Inflammatory macrophage (primary cell): Measurements from ENCODE around the gene GPBP1.
"Not testable (repeated sequence)": the region's sequence is repeated elsewhere in the genome, so short reads cannot be mapped to it uniquely, and the experiment has no call there.

Experiments used
- DNase-seq, 2 donors: peaks; one replicate each; pipeline ENCODE4 v3.0.0-alpha.2; 2020 to 2022
- total RNA-seq, 18 experiments: gene quantifications; one replicate each; lab custom pipeline; 2026; ENCODE audit warnings: mixed read lengths in 6 of 18, inconsistent platforms in 2 of 18; lab: John Stamatoyannopoulos, UW

The GPBP1 gene
- total RNA-seq: 60.2 to 185 (median 91.6) reads per million in 18 experiments

- peak; percentile 98 for DNase-seq
Measured at GRCh38 chr5:57173319-57174127, at the start of gene GPBP1. Gene GPBP1, plus strand, starts transcription at chr5:57174059. Its CDS starts 40,072 bp downstream, at chr5:57214131.

DNA sequence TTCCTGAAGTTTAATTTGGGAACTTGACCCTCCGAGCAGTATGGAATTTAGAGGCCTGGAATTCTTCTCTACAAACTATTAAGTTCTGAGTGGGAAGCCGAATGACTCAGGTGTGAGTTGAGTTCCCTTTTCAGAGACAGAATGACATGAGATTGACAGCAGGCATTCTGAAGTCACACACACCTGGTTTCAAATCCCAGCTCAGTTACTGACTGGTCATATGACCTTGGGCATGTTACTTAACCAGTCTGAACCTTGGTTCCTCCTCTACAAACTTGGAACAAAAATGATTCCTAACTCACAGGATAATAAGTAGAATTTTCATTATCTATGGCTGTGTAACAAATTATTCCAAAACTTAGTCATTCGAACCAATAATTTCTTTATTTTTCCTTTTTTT is 45.5 kb upstream of the GPBP1 start:
- no peak for DNase-seq

- no peak for DNase-seq
Measured at GRCh38 chr5:57133574-57133973, 40.3 kb upstream of the GPBP1 start.

DNA sequence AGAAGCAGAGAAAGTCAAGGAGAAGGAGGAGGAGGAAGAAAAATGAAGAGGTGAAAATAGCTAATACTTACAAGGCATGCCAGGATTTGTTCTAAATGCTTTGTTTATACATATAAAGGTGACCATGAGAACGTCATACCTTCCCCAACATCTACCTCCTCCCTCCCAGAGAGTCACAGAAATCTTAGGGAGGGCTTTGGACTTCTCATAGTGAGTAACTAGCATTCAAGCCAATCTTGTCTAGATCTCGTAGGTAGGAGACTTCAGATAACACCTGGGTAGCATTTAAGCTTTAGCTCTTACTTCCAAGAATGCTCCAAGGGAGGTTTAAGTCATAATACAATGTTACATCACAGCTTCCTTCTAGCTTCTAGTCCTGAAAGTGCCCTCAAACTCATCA is 36.5 kb upstream of the GPBP1 start:
- no peak for DNase-seq

DNA sequence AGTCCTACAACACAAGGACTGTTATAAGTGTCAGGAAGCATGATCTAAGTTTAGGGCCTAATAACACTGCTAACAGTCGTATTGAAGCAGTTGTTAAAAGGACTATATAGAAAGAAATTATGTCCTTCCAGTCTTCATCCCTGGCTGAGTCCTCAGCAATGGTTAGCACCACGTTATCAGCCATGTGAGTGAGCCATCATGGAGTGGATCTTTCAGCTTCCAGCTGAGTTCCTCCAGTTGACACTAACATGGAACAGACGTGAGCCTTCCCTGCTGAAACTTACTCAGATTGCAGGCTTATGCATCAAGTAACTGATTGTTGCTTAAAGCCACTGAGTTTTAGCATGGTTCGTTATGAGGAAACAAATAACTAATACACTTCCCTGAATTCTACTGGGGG is 21.5 kb upstream of the GPBP1 start:
- no peak for DNase-seq

- no peak for DNase-seq
Measured at GRCh38 chr5:57155033-57155432, 18.8 kb upstream of the GPBP1 start.

- no peak for DNase-seq
Measured at GRCh38 chr5:57157131-57157530, 16.7 kb upstream of the GPBP1 start.

DNA sequence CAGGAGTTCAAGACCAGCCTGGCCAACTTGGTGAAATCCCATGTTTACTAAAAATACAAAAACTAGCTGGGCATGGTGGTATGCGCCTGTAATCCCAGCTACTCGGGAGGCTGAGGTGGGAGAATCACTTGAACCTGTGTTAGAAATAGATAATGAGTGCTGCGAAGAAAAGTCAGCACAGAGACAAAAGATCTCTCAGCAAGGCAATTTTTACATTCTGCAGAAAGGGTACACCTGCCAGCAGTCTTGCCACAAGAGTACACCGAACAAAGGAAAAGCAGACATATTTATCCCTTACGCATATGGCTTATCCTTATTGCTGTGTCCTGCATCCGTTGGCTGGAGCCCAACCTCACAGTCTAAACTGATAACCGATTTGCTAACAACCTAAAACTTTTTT is 16.2 kb upstream of the GPBP1 start:
- DNase-seq: no peak

GRCh38 chr5:57163553-57164006 is 10.3 kb upstream of the GPBP1 start:
- no peak for DNase-seq

- DNase-seq: no peak
Measured at GRCh38 chr5:57164124-57164523, 9.7 kb upstream of the GPBP1 start.

DNA sequence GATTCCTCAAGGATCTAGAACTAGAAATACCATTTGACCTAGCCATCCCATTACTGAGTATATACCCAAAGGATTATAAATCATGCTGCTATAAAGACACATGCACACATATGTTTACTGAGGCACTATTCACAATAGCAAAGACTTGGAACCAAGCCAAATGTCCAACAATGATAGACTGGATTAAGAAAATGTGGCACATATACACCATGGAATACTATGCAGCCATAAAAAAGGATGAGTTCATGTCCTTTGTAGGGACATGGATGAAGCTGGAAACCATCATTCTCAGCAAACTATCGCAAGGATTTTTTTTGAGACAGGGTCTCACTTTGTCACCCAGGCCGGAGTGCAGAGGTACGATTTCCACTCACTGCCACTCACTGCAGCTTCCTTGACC is 8.7 kb upstream of the GPBP1 start:
- DNase-seq: not testable (repeated sequence)

GRCh38 chr5:57166276-57166675 is 7.6 kb upstream of the GPBP1 start:
- DNase-seq: peak; percentile 61 to 79

DNA sequence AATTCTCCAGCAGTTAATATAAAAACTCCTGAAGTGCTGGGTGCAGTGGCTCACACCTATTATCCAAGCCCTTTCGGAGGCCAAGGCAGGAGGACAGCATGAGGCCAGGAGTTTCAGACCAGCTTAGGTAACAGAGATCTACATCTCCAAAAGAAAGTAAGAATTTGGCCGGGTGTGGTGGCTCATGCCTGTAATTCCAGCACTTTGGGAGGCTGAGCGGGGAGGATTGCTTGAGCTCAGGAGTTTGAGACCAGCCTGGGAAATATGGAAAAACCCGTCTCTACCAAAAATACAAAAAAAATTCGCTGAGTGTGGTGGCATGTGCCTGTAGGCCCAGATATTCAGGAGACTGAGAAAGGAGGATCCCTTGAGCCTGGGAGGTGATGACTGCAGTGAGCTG is 6.7 kb upstream of the GPBP1 start:
- no peak for DNase-seq

GRCh38 chr5:57170116-57170515 is 3.7 kb upstream of the GPBP1 start:
- not testable (repeated sequence) for DNase-seq

GRCh38 chr5:57171816-57172465 is 1.9 kb upstream of the GPBP1 start:
- DNase-seq: no peak

- peak; percentile 19 to 29 for DNase-seq
Measured at GRCh38 chr5:57172466-57173318, 1.2 kb upstream of the GPBP1 start.

DNA sequence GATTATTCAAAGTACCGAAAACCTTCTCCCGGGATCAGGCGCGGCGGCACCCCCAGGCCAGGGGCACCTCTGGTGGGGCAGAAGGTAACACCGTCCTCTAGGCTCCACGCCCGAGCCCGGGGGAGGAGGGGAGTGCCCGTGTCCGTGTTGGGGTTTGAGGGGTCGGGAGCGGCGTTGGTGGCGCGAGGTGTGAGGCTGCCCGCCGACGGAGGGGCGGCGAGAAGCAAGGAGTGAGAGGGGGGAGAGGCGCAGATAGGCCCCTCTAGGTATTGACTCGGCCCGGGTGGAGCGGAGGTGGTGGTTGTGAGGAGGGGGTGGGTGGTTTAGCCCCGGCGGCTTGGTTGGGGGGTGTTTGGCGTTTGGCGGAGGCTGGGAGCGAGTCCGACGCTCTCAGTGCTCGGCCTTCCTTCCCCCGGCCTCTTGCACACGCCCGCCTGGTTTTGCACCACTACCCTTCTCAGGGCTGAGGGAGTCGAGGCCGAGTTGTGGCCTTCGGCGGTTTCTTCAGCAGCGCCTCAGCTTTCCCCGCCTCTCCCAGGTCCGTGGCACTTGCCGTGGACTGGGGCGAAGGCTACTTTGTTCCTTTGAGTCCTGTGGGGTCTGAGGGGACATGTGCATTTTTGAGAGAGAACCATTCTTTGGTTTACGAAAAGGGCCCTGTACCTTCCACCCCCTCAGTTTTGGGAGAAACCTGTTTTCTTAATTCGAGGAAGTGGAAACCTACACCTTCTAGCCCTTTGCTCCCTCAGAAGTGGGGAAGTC is 450 bp downstream of the GPBP1 start:
- DNase-seq: peak; percentile 39 to 59

DNA sequence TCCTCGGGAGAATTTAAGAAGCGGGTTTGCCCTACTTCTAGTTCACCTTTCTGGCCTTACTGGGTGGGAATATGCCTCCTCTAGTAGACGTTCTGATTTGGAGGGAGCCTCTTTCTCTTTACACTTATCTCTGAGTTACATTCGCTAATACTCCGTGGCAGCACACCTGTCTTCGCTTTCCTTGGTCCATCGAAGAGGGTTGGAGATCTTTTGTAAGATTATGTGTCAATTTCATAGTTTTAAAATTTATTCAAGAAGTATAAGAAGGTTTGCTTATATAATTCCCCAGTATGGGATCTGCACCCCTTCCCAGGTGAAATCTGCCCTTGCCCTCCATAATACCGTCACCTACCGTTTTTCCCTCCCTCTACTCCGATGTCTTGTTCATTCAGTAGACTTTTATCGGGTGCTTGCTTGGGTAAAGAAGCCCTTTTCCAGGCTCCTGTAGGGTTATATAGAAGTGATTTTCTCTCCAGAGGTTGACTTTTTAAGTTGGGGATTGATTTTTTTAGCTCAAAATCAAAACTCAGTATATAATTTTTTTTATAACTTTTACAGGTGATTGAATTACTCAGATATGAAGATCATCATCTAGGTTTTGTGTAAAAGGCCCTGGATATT is 1.1 kb downstream of the GPBP1 start:
- DNase-seq: no peak

DNA sequence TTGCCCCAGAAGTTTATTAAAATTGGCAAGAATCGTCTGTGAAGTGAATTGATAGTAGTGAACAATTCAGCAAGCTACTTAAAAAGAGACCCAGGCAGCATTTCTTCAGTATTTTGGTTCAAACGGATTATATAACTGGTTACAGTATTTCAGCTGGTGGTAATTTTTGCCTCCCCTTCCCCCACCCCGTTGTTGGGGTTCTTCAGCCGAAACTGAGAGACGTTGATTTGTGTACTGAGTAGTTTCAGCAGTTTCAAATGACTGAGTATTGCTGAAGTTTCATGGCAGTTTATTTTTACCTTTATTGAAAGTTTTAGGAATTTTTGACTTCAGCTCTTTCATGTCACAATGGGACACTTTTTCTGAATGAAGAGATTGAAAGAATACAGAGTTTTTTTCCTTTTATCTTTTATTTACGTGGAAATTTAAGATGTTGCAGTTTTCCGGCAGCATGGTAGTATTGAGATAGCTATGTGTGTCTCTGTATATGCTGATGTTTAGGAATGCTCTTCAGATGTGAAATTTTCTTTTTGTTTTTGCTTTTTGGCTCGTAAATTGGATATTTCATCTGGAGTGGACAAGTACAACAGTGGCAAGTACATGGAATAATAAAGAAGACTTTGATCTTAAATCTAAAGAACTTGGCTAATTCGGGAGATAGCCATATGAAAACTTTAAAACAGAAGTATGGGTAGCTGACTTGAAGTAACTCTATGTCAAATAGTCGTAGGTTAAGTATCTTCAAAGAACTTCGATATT is 1.9 kb downstream of the GPBP1 start:
- DNase-seq: no peak

DNA sequence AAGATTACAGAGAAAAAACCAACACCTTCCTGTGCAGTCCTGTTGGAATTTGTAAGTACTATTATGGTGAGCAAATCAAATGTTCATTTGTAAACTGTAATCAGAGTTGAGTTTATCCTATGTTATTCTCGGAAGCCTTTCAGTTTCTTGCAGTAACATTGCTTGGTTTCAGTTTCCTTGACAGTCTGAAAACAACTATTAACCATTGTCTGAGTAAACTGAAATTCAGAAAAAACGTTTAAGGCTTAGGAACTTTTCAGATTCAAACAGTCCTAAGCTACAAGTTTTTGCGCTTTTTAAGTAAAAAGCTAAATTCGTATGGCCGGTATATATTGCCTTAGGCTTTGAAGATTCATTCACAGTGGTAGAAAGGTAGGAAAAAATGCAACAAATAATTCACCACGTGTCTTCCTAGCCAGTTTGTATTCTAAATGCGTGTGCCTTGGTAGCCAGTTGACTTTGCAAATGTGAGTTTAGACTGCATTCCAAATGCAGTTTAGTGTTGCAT is 2.5 kb downstream of the GPBP1 start:
- DNase-seq: no peak
